HG03097 (cell line): ENCODE measurements around the gene OTX2.

ENCODE experiments used
- ATAC-seq: cut with Tn5 transposase; IDR thresholded peaks from one replicate; pipeline ENCODE4 v1.9.1; 2021; ENCODE audit not compliant: unreplicated experiment, low FRiP score

The OTX2 gene

DNA sequence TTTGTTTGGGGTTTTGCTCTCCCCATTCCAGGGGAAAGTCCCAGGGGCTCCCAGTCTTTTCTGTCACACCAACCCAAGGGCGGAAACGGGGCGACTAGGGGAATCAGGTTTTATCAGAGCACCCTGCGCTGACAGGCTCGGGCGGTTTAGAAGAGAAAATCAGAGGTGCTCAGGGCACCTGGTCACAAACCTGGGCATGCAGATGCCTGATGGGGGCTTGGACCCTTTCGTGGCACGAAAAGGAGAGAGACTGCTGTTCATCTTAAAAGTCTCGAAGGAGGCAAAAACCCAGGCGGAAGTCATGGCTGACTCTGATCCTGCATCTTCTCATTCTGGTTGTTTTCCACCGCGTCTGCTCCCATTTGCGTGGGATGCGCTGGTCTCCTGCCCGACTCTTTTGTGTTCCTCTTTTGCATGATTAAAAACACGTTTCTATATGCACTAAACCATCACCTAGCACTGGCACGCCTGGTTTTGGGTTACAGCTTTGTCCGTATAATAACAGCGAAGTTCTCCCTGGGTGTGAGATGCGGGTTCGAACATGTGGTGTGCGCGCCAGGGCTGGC, 13.2 kb downstream of the OTX2 start:
- ATAC-seq, result no peak

GRCh38 chr14:56796259-56796658, 14.0 kb downstream of the OTX2 start:
- no peak for ATAC-seq

DNA sequence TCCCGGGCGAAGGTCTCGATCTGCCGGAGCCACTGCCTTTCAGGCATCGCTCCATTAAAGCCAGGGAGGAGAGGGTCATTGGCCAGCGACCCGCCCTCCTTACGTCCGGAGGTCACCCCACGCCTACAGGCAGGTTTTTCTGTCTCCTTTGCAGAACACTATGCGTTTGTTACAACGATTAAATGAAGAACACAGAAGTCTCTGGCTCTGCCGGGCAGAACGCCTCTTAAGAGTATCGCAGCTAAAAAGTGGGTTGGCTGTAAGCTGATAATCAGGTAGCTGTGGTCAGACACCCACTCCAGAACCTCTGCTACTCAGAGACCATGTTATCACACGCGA, 15.0 kb downstream of the OTX2 start:
- no peak for ATAC-seq

DNA sequence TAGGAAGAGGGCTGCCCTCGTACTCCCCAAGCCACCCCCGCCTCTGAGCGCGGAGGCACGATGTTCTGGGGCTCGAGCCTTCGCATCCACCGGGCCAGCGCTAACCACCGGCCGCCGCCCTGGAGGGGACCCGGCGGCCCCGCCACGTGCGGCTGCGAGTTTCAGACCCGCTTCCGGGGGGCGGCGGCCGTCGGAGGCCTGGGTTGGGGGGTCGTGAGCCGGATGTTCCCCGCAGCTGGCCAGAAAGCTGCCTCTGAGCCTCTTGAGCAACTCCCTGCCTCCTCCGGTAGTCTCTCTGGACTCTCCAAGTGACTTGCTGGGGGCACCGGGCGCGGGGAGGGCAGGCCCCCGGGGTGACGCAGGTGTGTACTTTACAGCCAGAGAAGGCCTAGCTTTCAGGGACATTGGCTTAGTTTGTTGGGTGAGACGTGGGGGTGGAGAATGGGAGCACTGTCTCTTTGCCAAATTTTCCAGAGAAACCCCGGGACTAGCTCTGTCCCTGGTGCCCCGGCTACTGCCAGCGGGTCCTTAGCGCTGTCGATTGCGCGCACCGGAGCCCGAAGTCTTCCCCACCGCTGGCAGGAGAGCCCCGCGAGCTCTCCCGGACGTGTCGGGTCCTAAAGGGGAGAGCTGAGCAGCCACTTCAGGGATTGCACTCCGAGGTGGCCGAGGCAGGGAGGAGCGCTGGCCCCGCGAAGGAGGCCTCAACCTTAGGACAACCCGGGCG, 15.6 kb downstream of the OTX2 start:
- no peak for ATAC-seq

- no peak for ATAC-seq
These were observed 16.2 kb downstream of the OTX2 start for GRCh38 chr14:56794088-56794556.

GRCh38 chr14:56789955-56790354, 20.3 kb downstream of the OTX2 start:
- no peak for ATAC-seq

DNA sequence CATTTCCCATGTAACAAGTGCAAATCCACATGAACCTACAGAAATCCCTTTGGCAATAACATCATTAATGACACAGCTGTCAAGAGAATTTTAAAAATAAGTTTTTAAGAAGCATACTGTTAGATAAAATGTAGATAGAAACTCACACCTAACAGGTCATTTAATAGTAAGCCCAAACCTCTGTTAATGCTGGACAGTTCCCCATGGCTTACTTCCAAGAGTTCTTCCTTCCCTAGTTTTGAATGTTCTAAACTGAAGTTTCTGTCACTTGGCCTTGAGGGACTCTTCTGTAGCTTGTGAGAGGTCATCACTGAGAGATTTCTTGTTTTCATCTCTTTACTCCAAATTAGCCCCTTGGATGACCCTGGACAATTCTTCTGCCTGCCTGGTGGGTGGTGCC, 22.7 kb downstream of the OTX2 start:
- ATAC-seq, result no peak

GRCh38 chr14:56782711-56783110, 27.6 kb downstream of the OTX2 start:
- ATAC-seq, result no peak

DNA sequence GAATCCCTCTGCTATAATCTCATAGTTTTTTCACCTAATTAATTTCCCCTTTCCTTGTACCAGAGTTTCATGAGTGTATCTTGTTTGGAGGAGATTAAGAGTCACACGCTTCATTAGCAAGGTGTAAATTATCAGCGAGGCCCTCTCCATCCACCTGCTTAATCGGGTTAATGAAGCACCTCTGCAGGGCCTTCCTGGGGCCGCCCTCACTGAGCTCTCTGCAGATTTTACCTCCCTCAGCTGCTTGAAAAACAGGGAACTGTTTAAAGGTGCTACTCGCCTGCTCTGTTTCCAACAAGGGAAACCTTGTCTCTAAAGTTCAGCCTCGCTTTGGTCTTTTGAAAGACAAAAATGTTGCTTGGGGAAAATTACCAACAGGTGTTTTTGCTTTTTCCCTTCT, 35.8 kb downstream of the OTX2 start:
- ATAC-seq, result no peak

DNA sequence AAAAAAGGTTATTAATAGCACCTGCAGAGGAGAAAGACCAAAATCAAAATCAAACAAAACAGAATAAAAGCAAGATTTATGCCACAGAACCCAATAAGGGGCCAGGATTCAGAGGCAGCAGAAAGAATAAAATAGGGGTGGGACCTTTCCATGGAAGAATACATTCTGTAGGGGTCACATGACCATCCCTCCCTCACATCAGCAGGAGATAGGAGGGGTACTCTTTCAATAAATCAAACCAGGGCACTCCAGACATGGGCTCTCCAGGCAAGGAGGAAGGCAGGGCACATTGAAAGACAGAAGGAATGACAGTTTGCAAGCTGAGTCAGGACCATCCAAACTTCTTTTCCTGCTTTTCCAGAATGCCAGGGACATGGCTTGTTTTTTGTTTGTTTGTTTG, 39.8 kb downstream of the OTX2 start:
- no peak for ATAC-seq

GRCh38 chr14:56760164-56760914, 49.9 kb downstream of the OTX2 start:
- ATAC-seq, result no peak

- ATAC-seq, result no peak
These were observed 50.6 kb downstream of the OTX2 start for GRCh38 chr14:56759633-56760032.

DNA sequence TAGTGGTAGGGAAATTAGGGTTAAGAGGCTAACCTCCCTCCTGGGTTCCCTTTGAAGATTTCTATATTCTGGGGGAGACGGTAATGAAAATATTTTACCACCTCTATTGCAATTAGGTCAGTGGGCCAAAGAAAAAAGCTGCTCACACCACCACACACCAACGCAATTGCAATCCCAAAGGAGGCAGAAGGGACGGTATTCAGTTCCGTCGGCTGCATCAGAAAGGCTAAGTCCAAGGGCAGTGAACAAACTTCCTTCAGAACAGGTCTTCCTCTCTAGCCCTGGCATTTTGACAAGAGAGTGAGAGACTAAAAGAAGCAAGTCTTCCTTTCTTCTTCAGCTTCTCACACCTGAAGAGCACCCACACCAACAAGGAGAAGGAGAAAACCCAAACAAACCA, 51.2 kb downstream of the OTX2 start:
- ATAC-seq, result no peak

- no peak for ATAC-seq
These were observed 55.4 kb downstream of the OTX2 start for GRCh38 chr14:56754921-56755320.

DNA sequence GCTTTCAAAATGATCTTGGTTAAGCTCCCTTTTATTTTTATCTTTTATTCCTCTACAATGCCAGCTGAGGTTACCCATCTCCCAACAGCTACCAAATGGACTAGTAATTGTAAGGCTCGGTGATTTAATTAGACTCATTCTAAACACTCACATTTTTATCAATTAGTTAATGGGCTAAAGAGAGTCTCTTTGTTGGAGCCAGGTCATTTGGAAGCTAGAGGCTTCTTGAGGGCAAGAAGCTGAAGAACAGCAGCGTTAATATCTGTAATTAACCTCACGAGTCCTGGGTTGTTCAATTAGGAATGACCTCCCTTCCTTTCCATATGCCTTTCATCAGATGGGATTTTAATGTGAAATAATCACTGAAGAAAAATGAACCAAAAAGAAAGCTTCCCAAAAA, 56.9 kb downstream of the OTX2 start:
- ATAC-seq, result no peak

GRCh38 chr14:56752428-56752827, 57.9 kb downstream of the OTX2 start:
- ATAC-seq, result no peak

GRCh38 chr14:56751471-56751870, 58.8 kb downstream of the OTX2 start:
- no peak for ATAC-seq
